GM15510 (cell line): ENCODE measurements around the gene FCSK.

Experiments
- POLR2A ChIP-seq: IDR thresholded peaks from 3 replicates; pipeline ENCODE4 v1.6.1; 2011; ENCODE audit warnings: borderline replicate concordance; ENCODE audit not compliant: insufficient read length; ENCODE audit errors: extremely low read depth

The FCSK gene

DNA sequence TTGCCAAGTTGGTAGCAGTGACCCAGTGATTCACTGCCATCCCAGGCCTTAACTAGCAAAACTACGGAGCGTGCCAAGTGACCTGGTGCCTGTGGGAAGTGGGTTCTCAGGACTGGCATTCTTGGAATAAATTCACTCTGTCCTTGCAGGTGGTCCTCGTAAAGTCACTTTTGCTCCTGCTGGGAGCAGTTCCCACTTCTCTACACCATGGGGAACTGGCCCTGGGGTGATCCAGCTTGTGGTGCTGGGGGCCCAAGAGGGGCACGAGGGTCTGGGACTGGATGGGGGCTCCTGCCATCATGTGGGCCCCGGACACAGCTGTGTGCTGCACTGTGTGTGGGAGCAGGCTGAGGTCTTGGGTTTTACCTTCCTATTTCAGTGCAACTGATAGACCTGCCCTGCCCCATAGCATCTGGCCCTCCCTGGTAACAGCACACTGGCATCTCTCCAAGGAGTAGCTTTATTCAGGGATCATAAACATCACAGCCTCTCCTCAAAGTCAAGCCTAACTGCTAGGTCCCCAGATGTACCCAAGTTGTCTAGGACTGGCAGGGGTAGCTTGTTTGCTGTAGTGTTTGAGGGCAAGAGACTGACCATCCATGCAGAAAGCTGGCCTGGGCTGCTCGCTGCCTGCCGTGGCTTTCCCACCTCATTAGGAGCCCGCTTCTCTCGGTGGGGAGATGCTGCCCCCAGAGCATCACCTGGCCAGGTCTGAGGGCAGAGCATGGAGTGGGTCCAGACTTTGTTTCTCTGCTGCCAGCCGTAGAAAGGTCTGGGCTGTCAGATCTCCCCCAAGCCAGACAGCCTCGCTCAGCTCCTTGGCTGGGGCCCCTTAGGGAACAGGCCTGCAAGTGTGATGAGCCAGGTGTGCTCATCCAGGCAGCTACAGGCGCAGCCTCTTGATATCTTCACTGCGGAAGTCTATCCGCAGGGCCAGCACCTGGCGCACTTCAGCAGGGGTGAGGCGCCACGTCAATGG is 26.0 kb downstream of the FCSK start:
- TF ChIP-seq POLR2A: no peak

DNA sequence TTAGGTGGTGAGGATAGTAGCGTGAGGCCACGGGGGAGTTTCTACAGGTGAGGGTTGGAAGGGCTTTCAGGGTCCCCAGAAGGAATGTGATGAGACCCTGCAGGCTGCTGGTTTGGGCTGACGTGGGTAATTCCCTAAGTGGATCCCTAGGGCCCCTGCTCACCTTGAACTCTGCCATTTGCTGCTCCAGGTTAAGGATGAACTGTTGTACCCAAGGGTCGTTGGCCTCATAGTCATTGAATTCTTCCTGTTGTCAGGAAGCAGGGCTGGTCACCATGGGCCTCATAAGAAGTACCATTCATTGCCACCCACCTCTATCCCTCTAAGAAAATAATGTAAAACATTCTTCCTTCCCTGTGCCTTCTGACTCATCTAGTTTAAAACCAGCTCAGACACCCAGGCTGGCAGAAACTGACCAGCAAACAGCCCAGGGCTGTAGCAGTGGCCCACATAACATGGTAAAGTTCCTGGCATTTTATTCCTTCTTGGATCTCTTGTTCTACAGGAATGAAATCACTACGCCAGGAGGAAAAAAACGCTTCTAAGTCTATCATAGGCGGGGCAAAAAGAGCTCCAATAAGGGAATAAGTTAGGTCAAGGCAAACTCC is 27.6 kb downstream of the FCSK start:
- no peak for TF ChIP-seq POLR2A

DNA sequence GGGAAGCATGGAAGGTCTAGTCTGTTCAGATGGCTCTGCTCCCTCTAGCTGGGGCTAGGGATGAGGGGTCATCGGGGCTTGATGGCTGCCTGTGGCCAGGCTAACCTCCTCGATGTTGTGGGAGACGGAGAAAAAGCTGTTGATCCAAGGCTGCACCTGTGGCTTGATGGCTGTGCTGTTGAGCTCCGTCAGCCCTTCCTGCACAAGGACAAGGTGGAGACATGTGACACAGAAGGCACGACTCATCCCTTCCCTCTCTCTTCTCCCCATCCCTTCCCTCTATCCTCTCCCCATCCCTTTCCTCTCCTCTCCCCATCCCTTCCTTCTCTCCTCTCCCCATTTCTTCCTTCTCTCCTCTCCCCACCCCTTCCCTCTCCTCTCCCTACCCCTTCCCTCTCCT is 28.2 kb downstream of the FCSK start:
- no peak for TF ChIP-seq POLR2A

DNA sequence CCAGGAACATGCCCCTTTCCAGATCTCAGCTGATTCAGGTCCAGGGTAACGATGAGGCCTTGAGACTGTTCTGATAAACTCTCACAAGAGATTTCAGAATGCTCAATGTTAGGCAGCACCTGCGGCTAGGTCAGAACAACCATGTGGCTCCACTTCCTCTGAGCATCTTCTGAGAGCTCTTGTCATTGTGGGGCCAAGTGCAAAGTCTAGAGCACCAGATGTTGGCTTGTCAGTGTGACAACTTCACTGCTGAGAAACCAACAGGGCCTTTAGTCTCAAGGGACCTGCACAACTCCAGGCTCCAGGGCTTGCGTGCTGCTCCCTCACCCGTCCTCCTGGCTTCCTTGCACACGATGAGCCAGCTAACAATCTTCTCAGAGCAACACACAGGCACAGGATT is 29.0 kb downstream of the FCSK start:
- TF ChIP-seq POLR2A: no peak

DNA sequence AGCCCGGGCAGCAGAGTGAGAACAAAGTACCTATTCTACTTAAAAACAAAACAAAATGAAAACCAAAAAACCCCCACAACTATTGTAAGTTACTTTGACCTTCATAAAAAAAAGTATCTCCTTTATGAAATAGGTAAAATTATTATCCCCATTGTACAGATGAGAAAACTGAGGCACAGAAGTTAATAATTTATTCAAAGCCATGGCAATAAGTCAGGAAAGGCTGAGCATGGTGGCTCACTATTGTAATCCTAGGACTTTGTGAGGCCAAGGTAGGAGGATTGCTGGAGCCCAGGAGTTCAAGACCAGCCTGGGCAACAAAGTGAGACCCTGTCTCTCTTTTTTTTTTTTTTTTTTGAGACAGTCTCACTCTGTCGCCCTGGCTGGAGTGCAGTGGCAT is 30.5 kb downstream of the FCSK start:
- TF ChIP-seq POLR2A: no peak

DNA sequence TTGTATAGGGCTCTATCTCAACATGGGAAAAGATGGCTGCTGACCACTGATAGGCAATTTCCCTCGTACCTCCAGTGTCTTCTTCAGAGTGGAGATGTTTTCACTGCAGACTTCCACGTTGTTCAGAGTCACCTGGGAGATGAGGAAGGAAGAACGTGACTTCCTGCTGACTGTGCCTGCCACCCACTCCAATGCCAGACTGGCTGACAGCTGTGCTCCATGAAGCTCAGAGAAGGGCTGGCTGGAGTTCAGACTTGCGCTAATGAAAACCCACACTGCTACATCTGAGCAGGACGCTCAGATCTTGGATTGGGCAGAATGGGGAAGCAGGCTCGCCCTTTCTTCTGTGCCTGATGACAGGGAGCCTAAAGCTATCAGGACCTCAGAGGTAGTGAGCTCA is 35.9 kb downstream of the FCSK start:
- no peak for TF ChIP-seq POLR2A

DNA sequence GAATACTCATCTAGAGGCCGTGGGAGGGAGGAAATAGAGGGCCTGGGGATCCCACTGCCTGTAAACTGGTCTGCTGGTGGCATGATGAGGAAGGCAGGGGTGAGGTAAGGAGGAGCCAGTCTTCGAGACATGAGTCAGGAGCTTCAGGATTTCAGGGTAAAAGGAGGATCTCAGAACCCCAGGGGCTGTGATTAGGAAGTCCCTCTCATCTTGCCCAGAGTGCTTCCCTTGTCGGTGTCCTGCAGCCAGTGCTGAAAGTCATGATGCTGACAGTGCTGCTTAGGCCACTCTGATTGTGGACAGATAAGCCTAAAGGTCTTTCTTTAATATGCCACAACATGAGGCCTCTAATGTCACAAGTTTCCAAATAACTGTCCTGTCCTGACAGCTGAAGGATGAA is 39.4 kb downstream of the FCSK start:
- no peak for TF ChIP-seq POLR2A

DNA sequence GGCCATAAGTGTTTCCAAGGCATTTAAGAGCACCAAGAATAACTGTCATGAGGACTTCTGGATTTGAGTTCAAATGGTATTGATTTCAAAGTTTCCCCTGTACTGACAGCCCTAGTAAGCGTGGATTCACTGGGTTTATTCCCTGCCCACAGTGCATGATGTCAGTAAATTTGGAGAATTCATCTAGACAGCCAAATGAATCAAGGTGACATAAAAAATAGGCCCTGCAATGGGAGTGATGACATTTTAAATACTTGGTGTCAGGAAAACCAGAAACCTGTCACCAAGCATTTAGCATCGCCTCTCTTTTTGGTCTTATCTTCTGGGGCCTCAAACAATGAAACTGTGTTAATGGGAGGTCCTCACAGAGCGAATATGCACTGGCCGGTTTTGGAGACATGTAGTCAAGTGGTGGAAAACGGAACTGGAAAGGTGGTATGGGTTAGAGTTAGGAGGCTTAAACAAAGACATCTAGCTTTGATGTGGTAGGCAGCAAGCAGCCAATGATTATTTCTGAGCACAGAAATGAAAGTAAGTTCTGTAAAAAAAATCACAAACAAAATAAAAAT is 39.9 kb downstream of the FCSK start:
- TF ChIP-seq POLR2A: no peak

DNA sequence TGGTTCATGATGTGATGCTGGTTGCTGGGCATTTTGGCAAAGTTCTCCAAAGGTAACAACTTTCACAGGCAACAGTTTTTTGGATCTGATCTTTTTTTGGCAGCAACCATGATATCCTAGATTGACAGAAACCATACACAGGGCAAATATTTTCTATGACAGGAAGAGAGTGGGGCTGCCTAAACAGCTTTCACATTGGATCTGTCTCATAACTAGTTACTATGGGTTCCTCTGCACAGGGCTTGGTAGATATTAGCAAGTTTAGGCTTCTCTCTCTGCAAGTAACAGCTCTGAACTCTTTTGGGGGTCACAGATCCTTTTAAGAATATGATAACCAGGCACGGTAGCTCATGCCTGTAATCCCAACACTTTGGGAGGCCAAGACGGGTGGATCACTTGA is 40.4 kb downstream of the FCSK start:
- no peak for TF ChIP-seq POLR2A

DNA sequence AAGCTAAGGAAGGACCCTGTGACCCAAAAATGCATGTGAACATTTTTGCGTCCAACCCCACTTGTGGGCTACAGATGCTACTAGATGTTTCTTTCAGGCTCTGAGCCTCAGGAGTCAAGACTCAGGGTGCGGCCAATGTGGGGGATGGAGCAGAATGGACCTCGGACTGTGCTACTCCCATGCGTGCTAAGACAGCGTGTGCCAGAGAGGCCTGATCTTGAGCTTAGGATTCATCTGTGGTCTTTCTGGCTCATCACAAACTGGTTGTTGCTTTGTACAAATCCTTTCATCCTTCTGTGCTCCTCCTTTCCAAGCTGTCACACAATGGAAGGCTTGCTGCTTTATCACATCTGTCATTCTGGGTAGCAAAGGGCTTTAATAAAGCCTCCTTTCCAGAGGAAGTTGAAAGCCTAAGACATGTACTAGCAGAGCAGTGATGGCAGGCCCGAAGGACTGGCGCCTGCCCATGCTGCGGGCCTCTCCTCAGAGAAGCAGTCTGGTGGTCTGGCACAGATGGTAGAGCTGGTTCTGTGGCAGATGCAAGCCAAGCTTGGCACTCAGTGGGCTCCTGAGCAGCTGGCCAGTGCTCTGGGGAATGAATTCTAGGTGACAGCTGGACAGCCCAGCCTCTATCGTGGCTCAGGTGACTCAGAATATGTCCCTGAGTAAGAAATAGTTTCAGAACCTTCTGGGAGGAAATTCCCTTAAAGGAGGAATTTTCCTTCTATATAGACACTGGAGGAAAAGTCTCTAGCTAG is 41.2 kb downstream of the FCSK start:
- TF ChIP-seq POLR2A: no peak

DNA sequence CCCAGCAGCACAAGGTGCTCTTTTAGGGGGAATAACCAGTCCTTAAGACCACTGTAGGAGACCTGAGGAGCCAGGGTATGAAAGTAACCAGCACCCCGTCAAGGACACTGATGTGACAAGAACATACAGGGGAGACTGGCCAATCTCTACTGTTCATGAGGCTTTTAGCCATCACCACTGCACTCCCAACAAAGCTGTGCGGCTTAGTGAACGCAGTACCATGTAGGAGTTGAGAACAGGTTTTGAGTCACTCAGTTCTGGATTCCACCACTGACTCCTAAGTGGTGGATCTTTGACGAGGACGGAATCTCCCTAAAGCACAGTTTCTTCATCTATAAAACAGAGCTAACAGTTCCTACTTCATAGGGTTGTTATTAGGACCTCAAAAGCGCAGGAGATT is 42.1 kb downstream of the FCSK start:
- no peak for TF ChIP-seq POLR2A

DNA sequence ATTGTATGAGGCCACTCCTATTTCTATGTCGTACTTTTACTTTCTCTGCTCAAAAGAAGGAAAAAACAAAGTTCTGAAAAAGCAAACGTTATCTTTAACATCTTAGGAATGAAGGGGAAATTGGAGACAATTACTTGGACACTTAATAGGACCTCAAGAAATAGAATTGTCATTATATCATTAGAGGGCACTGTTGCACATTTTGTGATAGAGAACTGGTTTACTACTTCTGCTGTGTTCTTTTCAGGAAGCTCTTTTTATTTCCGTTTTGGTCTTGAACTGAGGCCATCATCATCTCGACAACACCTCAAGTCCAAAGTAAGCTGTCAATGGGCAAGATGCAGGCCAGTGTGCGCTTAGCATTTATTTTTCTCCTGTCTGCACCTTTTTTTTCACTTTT is 54.4 kb downstream of the FCSK start:
- TF ChIP-seq POLR2A: no peak

DNA sequence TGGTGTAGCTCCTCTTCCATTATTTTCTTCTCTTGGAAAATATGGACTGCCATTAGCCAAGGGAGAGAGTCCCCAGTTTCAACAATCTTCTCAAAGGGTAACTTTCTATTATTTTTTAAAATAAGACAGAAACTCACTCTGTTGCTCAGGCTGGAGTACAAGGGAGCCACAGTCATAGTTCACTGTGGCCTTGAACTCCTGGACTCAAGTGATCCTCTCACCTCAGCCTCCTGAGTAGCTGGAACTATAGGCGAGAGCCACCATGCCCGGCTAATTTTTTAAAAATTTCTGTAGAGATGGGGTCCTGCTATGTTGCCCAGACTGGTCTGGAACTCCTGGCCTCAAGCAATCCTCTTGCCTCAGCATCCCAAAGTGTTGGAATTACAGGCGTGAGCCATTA is 55.8 kb downstream of the FCSK start:
- TF ChIP-seq POLR2A: no peak

DNA sequence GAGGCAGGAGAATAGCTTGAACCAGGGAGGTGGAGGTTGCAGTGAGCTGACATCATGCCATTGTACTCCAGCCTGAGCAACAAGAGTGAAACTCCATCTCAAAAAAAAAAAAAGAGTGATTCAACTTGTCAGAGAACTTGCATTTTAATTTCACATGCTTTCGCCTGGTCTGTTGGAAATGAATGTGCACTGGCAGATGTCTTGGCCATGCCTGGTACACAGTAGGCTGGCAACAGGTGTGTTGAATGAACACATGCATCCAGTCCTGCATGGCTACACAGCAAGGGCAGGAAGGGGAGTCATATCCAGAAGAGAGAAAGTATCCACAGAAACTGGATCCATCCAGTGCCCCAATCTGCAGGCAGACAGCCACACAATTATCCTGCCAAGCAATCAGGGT is 57.4 kb downstream of the FCSK start:
- no peak for TF ChIP-seq POLR2A

DNA sequence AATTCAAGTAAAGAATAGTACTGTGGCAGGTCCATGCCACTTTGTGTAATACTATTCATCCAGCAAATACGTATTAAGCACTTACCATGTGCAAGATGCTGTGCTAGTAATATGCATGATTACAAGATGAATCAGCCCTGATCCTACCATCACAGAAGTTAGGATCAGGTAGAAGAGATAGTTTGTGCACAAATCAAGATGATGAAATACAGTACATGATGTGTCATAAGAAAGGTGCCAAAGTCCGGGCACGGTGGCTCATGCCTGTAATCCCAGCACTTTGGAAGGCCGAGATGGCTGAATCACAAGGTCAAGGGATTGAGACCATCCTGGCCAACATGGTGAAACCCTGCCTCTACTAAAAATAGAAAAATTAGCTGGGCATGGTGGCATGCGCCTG is 58.1 kb downstream of the FCSK start:
- TF ChIP-seq POLR2A: no peak
